GM19463 (cell line): ENCODE results near the gene MYF6.
A peak's percentile ranks its signal among the peaks of the same experiment; 100 is the strongest.
"Not testable (repeated sequence)": the region's sequence is repeated elsewhere in the genome, so short reads cannot be mapped to it uniquely, and the experiment has no call there.

Source experiments
- ATAC-seq: cut with Tn5 transposase; IDR thresholded peaks from one replicate; pipeline ENCODE4 v1.9.1; 2021; ENCODE audit warnings: mild to moderate bottlenecking, moderate library complexity; ENCODE audit not compliant: unreplicated experiment

MYF6 gene

DNA sequence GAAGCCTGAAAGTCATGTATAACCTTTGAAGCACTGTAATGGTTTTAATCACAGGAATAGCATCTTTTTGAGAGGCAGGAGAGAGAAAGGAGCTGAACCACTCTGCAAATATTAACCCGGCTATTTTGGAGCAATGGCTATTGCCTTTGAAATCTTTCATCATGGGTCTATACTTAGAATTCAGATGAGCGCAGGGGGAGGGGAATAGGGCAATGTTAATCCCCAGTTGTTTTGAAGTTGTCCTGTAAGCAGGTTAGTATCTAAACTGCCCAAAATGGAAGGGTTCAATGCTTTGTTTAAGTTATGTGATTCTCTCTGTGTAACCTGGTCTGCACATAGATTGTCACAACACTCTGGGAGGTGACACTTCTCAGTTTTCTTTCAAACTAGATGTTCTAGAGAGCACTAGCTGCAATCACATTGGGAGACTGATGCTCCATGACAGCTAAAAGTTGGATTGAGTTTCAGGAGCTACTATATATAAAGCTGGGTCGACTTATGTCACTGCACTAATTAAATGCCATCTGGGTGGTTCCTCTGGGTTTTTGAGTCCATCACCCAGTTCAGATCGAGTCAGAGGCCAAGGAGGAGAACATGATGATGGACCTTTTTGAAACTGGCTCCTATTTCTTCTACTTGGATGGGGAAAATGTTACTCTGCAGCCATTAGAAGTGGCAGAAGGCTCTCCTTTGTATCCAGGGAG is at the start of gene MYF6:
Gene MYF6, plus strand, starts transcription at position 509 of the 704 bp plus-strand sequence. Its CDS starts 86 bp downstream, at position 595.
- no peak for ATAC-seq

DNA sequence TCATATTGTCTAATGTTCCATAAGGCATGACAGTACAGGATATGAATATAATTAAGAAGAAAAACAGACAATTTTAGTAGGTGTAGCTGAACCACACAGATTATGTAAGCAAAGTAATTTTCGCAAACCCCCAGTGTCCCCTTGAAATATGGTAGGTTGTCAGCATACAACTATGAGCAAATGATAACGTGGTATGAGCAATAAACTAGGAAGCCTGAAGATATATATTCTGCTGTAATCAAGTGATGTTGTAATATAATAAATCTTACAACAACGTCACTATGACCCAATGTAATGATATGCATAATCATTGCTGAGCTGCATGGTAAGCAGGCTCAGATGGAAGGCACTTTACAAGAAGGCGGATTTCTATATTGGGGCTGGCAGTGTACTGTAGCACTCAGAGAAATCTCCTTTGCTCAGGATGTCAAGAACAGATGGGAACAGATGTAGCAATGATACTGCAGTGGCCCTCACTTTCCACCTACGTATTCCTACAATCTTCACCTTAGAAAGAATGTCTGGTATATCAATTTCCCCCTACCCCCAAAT is 47.8 kb upstream of the MYF6 start:
- no peak for ATAC-seq

DNA sequence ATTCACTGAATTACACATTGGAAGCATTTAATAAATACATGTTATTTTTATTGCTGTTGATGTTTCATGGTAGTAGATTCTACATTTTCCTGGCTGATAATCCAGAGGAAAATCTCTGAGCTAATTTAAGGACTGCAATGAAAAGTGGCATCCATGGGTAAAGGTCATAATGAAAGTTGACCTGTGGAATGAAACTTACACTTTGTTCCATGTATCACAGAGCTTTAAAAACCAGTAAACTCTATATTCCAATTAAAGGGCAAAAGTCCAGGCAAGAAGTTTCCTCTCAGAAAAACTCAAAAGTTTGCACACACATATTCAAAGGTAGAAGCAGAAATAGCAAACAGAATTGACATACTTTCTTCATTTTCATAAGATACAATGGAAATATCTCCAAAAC is 44.8 kb upstream of the MYF6 start:
- ATAC-seq, result no peak

DNA sequence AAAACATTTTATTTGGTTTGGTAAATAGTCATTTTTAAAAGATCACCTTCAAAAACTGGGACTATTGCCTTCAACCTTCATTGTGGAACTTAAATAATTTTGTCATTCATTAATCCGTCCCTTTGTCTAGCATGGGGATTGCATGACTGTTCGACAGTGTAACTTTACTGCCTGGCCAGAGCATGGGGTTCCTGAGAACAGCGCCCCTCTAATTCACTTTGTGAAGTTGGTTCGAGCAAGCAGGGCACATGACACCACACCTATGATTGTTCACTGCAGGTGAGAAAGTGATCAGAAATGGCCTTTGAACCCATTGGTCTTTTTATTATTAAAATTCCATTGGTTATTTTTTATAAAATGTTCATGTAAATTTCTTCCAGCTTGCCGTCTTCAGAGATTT is 37.2 kb upstream of the MYF6 start:
- ATAC-seq, result no peak

DNA sequence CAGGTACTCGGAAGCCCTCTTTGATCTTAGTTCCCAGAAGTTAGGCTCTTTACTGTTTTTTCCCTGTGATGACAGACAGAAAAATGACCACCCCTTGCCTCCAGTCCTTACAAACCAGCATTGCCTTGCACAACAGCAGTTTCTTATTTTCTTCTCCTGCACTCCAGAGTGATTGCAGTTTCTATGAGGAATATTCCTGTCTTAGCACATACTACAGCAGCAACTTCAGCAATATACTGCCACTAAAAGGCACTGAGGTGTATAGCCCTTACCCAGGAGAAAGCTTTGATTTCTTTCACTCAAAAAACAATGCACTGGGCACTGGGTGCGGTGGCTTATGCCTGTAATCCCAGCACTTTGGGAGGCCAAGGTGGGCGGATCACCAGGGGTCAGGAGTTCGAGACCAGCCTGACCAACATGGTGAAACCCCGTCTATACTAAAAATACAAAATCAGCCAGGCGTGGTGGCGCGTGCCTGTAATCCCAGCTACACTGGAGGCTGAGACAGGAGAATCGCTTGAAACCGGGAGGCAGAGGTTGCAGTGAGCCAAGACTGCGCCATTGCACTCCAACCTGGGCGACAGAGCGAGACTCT is 31.3 kb upstream of the MYF6 start:
- not testable (repeated sequence) for ATAC-seq

DNA sequence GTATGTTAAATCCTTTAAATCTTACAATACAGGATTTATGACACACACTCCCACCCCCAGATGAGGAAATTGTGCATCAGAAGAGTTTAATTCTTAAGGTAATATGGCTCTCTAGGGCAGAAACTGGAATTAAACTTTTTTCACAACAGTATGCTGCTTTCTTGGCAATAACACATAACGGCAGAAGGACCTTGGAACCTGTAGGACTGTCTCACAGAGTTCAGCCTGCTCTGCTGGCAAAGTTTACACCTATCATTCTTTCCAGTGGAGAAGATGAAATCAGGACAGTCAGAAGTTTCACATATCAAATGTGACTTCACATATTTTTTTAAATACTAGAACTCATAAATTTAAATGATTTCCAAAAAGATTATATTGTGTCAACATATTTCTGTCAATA is 30.6 kb upstream of the MYF6 start:
- no peak for ATAC-seq

DNA sequence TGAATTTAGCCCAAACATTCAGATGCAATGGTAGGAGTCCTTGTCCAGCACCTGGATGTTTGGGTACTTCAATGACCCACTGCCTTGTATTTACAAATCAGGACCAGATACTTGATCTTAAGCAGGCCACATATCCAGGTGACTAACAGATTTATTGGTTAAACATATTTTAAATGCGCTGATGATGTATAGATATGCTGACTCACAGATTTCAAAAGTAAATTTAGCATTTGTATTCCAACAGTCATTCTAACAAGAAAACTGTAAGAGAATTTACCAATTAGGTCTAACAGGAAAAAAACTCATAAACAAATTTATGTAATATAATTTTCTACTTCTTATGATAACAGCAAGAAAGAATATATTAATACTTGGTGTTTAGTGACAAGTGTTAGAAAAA is 29.4 kb upstream of the MYF6 start:
- no peak for ATAC-seq

DNA sequence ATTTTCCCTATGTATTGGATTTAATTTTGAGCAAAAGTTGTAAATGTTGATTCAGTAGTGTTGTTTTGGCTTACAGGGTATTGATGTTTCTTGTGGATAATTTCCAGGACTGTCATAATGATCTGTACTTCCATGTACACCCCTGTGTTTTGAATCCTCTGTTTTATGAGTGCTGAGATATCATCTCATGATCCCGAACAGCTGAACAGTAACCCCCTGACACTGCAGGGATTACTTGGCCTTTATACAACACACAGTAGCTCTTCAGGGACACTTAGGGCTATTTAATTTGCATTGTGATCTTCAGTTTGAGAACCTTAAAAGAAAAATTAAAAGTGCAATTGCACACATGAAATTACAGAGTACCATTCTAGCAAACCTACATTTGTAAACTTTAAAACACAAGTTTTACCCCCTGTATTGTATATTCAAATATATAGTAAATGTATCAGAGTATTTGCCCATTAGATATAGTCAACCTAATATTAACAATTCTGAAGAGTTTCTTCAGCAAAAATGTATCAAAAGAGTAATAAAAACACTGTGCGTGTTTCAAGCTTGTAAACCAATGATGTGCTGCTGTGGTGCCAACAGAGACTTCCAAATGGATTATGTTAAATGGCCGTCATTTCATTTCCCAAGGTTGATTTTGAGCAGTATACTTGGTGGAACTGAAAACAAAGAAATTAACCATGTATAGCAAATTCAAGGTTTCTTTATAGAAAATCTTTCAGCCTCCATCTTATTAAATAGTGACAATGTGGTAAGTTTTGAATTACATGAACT is 27.9 kb upstream of the MYF6 start:
- ATAC-seq, result no peak

DNA sequence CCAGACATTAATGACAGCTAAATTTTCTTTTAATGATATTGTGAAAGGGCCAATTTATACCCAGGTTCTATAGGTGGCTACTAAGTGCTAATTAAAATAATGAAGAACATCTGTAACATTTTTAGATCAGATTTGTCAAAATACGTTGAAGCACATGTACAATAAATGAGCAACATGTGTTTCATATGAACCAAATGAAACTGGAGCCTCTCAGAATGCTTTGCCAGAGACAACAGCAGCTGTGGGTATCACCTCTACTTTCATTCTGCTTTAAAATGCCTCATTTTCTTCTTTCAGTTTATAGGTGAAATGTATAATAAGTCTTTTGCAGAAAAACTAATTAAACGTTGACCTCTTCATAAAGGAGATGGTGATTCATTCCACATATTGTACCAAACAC is 26.1 kb upstream of the MYF6 start:
- peak; percentile 89 for ATAC-seq

DNA sequence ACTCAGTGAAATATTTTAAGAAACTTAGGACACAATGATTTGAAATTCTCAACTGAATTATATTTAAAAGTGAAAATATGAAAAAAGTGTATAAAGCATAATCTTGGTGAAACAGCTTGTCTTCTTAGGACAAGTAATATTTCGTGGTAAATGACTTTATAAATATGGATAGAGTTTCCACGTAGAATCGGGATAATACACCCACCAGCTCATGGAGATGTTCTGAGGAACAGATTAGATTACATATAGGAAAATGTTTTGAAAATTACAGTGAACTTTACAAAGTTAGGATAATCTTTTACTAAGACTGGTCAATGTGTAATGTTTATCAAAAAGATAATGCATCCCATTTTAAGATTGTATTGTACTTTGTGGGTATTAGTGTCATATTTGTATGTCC is 25.6 kb upstream of the MYF6 start:
- no peak for ATAC-seq

DNA sequence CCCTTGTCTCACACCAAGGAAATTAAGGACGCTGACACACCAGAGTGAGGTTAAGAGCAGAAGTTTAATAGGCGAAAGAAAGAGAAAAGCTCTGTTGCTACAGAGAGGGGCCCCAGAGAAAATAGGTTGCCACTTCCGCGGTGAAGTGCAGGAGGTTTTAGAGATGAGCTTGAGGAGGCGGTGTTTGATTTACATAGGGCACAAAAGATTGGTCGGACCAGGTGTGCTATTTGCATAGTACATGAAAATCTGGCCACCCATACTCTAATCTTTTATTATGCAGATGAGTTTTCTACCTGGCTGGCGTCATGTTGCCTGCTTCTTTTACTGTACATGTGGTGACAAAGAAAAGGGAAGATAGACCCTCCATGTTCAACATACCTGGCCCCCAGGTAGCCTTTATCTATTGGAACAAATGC is 23.3 kb upstream of the MYF6 start:
- ATAC-seq, result no peak

DNA sequence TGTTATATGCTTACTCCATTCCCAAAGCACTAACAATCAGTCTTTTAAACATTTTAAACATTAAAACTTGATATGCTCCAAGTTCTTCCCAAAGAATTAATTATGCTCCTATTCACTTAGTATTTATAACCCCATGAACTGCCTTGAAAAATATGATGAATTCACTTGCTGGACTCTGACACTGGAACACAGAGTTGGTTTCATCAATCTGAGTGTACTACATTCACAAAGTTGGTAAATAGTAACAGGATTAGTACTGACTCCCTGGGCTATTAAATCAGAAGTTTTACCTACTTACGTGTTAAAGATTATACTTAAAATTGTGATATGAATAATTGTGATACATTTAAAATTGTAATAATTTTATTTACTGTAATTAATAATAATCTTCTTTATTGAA is 17.3 kb upstream of the MYF6 start:
- ATAC-seq, result no peak

DNA sequence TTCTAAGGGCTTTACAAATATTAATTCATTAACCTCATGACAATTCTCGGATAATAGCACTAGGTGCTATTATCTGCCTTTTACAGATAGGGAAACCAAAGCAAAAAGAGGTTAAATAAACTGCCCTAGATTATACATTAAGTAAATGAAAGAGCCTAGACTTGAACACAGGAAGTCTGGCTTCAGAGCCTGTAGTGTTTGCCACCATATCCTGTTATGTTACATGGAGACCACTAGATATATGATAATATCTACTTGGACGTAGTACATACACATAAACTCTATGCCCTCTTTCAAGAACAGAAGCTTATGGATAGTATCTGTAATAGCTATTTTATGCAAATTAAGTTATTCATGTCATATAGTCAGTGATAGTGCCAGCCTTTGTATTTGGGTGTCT is 16.9 kb upstream of the MYF6 start:
- ATAC-seq, result no peak

DNA sequence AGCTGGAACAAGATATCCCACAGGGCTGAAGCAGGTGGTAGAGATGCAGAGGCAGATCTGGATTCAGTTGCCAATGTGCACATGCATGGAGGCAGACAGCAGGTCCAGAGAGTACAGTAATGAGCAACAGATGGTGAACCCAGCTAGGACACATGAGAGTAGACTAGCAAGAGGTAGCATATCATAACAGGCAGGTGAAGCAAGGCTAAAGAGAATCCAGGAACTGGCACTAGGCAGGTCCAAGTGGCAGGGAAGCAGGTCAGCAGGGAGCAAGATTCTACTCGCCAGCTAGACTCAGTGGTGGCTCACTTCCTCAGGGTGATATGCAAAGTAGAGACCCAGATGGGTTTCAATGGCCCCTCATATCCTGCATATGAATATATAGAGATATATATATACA is 15.3 kb upstream of the MYF6 start:
- no peak for ATAC-seq

DNA sequence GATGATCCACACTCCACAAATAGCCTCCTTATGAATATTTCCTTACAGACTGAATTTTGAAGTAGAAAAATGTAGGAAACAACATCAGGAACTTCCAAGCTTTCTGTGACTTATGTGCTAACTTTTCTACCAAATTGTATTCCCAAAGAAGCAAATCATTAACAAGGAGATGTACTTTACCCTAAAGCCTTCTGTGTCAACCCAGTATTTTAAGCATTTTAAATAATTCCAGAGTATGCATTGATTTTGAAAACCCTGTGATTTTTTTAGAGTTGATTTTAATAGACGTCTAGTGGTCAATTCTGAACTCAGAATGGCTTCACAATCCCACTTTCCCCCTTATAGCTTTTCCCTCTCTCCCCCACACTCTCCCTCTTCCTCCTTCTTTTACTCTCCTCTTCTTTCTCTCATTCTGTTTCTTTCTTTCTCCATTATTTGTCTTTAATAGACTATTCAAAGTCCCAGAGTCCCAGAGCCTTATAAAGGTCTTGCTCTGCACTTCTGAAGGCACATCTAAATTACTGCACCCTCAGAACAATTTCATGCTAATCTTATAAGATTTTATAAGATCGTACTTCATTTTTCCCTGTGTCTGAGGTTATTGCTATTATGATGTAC is 10.1 kb upstream of the MYF6 start:
- ATAC-seq, result no peak

DNA sequence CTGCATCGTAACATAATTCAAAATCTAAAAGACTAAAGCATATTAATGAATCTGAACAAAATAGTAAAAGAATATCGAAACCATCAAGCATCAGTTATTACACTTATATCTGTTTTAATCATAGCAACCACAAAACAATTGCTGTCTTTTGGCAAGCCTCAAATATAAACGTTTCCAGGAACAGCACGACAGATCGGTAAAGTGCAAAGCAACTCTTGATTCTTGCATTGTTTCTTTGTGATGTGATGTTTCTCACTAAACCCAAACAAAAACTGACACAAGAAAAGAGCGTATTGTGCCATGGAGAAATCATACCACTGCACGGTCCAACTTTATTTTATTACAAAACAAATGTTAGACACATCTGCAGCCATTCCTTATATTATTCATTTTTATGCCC is 9.2 kb upstream of the MYF6 start:
- ATAC-seq, result no peak

DNA sequence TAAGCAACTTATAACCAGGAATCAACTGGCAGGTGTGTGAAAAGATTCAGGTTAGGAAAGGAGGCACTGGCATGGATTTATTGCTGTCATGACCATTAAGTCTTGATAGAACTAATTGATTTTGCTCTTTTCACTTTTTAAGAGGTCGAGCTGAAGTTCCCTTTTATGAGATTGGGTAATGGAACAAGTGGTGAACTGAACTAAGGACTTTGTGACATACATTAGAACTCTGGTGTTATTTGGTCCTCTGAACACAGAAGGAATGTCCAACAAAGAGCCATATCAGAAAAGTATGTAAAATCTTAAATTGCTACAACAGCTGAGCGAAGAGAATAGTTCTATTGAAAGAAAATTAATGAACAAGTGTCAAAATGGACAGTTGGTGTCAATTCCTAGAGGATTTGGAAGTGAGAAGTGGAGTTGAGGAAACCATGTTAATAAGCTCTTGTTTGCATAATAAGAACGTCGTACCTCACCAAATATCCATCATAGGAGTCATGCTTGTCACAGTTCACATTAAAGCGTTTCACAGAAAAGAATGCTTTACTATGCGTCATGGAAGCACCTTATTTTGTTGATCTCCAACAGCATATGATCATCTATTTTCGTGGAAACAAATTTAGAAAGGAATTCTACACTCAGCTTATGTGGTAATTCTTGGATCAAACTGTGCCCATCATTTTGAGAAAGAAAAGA is 8.4 kb upstream of the MYF6 start:
- ATAC-seq, result no peak

DNA sequence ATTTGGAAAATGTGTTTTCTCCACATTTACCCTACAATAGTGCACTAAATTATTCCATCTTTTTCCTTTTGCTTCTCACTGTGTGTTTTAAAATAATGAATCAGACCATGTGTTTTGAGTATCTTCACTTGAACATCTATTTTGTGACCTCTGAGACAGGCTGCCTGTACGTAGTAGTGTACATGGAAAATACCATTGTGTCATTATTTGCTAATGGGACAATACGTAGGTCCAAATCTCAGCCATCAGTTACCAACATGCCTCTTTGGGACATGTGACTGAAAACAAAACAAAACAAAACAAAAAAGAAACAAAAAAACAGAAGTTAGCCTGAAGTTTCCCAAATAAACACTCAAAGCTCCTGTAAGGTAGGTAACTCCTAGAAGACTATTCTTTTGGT is 7.1 kb upstream of the MYF6 start:
- ATAC-seq, result no peak

DNA sequence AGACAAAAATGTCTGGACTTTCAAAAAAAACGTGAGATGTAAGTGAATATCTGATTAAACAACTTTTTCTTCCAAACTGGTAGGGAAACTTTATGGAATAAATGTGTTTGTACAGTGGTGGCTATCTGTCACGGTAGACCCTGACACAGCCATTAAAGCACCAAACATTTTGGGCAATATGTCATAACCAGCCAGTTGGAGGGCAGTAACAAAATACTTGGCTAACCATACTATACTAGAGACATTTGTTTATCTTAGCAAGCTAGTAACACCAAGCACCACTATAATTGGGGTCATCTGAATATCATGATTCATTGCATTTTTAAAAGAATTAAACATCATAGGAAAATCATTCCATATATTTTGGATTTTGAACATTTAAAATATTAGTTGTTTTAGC is 6.0 kb upstream of the MYF6 start:
- no peak for ATAC-seq

DNA sequence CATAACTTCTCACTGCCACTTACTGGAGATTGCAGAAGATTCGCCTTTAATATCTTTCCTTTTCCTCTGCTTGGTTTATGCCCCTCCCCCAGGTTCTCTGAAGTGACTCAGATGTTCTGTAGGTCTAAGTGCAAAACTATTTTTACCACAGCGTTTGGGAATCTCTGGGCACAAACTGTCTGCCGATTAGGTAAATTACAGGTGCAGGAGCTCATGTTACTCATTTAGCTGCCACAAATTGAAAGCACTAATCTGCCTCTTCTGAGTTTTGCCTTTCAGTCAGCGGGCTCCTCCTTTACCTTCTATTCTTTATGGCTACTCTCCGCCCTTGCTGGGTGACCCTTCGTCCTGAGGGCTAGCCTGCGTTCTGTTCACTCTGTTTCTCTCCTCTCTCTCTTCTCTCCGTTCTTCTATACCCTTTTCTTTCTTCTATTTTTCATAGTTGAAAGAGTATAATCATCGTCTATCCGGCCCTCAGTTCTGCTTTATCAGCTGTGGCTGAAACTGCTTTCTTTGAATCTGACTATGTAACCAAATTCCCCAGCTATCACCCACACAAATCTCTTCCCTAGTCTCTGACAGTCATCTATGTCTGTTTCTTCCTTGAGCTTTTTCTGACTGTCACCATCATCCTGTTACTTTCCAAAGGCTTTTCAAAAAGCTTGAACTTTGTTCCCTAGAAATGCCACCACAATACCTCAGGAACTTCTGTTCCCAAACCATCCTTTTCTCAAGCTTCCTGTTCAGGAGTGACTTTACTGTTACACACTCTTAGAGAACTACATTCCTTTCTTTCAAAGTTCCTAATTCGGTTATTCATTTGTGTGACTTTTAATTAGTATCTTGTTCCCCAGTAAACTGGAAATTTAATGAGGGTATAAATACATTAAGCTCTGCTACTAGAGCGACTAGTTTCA is 4.3 kb upstream of the MYF6 start:
- peak; percentile 77 for ATAC-seq
